ENCODE measurements around the gene SRRM4.

The SRRM4 gene

GRCh38 chr12:119139448-119139847, 158.1 kb downstream of the SRRM4 start:
- H3K4me3 ChIP-seq (ENCODE audit: low read depth, low read length) = no peak overlapping the region
- TF ChIP-seq, protein P1, sequence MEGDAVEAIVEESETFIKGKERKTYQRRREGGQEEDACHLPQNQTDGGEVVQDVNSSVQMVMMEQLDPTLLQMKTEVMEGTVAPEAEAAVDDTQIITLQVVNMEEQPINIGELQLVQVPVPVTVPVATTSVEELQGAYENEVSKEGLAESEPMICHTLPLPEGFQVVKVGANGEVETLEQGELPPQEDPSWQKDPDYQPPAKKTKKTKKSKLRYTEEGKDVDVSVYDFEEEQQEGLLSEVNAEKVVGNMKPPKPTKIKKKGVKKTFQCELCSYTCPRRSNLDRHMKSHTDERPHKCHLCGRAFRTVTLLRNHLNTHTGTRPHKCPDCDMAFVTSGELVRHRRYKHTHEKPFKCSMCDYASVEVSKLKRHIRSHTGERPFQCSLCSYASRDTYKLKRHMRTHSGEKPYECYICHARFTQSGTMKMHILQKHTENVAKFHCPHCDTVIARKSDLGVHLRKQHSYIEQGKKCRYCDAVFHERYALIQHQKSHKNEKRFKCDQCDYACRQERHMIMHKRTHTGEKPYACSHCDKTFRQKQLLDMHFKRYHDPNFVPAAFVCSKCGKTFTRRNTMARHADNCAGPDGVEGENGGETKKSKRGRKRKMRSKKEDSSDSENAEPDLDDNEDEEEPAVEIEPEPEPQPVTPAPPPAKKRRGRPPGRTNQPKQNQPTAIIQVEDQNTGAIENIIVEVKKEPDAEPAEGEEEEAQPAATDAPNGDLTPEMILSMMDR (IDR thresholded peaks at IDR 0.05; ENCODE audit: low read depth, low read length) = no peak

GRCh38 chr12:119145367-119145766, 164.0 kb downstream of the SRRM4 start:
- H3K4me3 ChIP-seq (ENCODE audit: low read depth, low read length) = no peak overlapping the region
- TF ChIP-seq, protein P1 (IDR thresholded peaks at IDR 0.05; ENCODE audit: low read depth, low read length) = no peak

GRCh38 chr12:119147847-119148448, 166.6 kb downstream of the SRRM4 start:
- TF ChIP-seq, protein P1 (IDR thresholded peaks at IDR 0.05; ENCODE audit: low read depth, low read length) = no peak
- H3K4me3 ChIP-seq (ENCODE audit: low read depth, low read length) = no peak overlapping the region

- H3K4me3 ChIP-seq (ENCODE audit: low read depth, low read length) = no peak overlapping the region
- TF ChIP-seq, protein P1 (IDR thresholded peaks at IDR 0.05; ENCODE audit: low read depth, low read length) = no peak
Observed at GRCh38 chr12:119149270-119149669, 167.9 kb downstream of the SRRM4 start.

DNA sequence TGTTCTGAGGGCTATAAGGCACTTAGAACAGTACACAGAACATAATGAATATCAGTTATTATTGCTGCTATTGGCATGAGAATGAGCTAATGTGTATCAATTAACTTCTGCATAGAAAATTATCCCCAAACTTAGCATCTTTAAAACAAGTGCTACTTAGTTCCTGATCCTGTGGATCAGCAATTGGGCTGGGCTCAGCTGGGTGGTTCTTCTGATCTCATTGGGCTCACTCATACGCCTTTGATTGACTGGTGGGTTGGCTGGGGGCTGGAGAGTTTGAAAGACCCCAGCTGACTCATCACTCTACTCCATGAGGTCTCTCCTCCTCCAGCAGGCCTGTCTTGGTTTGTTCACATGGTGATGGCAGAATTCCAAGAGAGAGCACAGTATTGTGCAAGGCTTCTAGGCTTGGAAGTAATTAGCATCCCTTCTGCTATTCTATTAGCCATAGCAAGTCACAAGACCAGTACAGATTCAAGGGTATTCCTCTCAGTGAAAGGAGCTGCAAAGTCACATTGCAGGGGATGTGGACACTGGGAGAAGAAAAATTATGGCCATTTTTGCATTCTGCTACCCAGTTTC, 170.2 kb downstream of the SRRM4 start:
- TF ChIP-seq, protein P1 (IDR thresholded peaks at IDR 0.05; ENCODE audit: low read depth, low read length) = no peak
- H3K4me3 ChIP-seq (ENCODE audit: low read depth, low read length) = no peak overlapping the region

GRCh38 chr12:119153477-119154434, 172.4 kb downstream of the SRRM4 start:
- TF ChIP-seq, protein P1 (IDR thresholded peaks at IDR 0.05; ENCODE audit: low read depth, low read length) = no peak
- H3K4me3 ChIP-seq (ENCODE audit: low read depth, low read length) = no peak overlapping the region

DNA sequence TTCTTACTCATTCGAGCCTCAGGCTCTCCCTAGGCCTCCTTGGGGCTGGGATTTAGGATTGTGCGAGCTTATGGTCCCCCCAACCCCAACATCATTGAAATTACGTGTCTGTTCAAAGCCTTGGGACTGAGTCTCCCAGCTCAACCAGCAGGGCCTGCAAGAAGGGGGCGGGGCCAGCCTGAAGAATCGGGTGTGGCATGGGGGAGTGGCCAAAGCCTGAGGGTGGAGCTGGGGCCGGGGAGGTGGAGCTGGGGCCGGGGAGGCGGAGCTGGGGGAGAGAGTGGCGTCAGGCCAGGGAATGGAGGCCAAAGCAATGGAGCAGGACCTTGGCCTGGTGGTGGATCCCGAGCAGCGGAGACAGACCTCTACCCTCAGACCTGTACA, 173.1 kb downstream of the SRRM4 start:
- TF ChIP-seq, protein P1 (IDR thresholded peaks at IDR 0.05; ENCODE audit: low read depth, low read length) = no peak
- no peak overlapping the region for H3K4me3 ChIP-seq (ENCODE audit: low read depth, low read length)

All from WI38 (cell line).